GM18951 (cell line): Measurements from ENCODE around the gene DNAJC1.

Source experiments
- POLR2A ChIP-seq: IDR thresholded peaks from 4 replicates; pipeline ENCODE4 v1.6.1; 2011; ENCODE audit warnings: mild to moderate bottlenecking; ENCODE audit not compliant: insufficient read length, insufficient read depth; ENCODE audit errors: extremely low read depth
- in situ Hi-C: fragments of 300-500 bp; cut with MboI; formaldehyde crosslinking; loops from one replicate; pipeline ENCODE4 v1.12.0; 2022; ENCODE audit warnings: low sequenced_read_pairs, mixed read lengths, inconsistent platforms; ENCODE audit not compliant: unreplicated experiment

The DNAJC1 gene

GRCh38 chr10:21754410-21755011 is 249.0 kb downstream of the DNAJC1 start:
- no peak for TF ChIP-seq POLR2A
- in situ Hi-C loops, result no loop called here

- TF ChIP-seq POLR2A, result no peak
- in situ Hi-C loops, result no loop called here
These were observed 249.8 kb downstream of the DNAJC1 start for GRCh38 chr10:21753497-21754270.

- in situ Hi-C loops, result no loop called here
- TF ChIP-seq POLR2A, result no peak
These were observed 251.9 kb downstream of the DNAJC1 start for GRCh38 chr10:21751341-21752310.

GRCh38 chr10:21750424-21750823 is 253.1 kb downstream of the DNAJC1 start:
- in situ Hi-C loops, result no loop called here
- no peak for TF ChIP-seq POLR2A

- no peak for TF ChIP-seq POLR2A
- in situ Hi-C loops, result loop anchor here (25.0 kb wide), 1 partner anchor 462 kb away; no protein-coding TSS in a partner anchor
These were observed 253.7 kb downstream of the DNAJC1 start for GRCh38 chr10:21749788-21750187.

- no peak for TF ChIP-seq POLR2A
- in situ Hi-C loops, result loop anchor here (25.0 kb wide), 1 partner anchor 461 kb away; no protein-coding TSS in a partner anchor
These were observed 255.7 kb downstream of the DNAJC1 start for GRCh38 chr10:21747809-21748208.

- TF ChIP-seq POLR2A, result no peak
- in situ Hi-C loops, result loop anchor here (25.0 kb wide), 1 partner anchor 459 kb away; no protein-coding TSS in a partner anchor
These were observed 257.4 kb downstream of the DNAJC1 start for GRCh38 chr10:21746118-21746517.

- TF ChIP-seq POLR2A, result no peak
- in situ Hi-C loops, result loop anchor here (25.0 kb wide), 1 partner anchor 457 kb away; no protein-coding TSS in a partner anchor
These were observed 259.3 kb downstream of the DNAJC1 start for GRCh38 chr10:21744223-21744622.

- in situ Hi-C loops, result loop anchor here (25.0 kb wide), 1 partner anchor 456 kb away; no protein-coding TSS in a partner anchor
- TF ChIP-seq POLR2A, result no peak
These were observed 260.7 kb downstream of the DNAJC1 start for GRCh38 chr10:21742740-21743412.

GRCh38 chr10:21740989-21741388 is 262.5 kb downstream of the DNAJC1 start:
- no peak for TF ChIP-seq POLR2A
- in situ Hi-C loops, result loop anchor here (25.0 kb wide), 1 partner anchor 454 kb away; no protein-coding TSS in a partner anchor

- TF ChIP-seq POLR2A, result no peak
- in situ Hi-C loops, result loop anchor here (10.0 to 25.0 kb wide), 2 partner anchors 242 to 450 kb away; no protein-coding TSS in a partner anchor
These were observed 266.4 kb downstream of the DNAJC1 start for GRCh38 chr10:21737106-21737505.

- in situ Hi-C loops, result loop anchor here (10.0 to 25.0 kb wide), 2 partner anchors 239 to 446 kb away; no protein-coding TSS in a partner anchor
- TF ChIP-seq POLR2A, result no peak
These were observed 269.8 kb downstream of the DNAJC1 start for GRCh38 chr10:21733710-21734109.

GRCh38 chr10:21732067-21732772 is 271.3 kb downstream of the DNAJC1 start:
- in situ Hi-C loops, result loop anchor here (10.0 to 25.0 kb wide), 2 partner anchors 237 to 445 kb away; no protein-coding TSS in a partner anchor
- TF ChIP-seq POLR2A, result no peak
